HG02970 (cell line): Measurements from ENCODE around the gene BST1.
"Not testable (repeated sequence)": the region's sequence is repeated elsewhere in the genome, so short reads cannot be mapped to it uniquely, and the experiment has no call there.

Experiments used
- ATAC-seq: cut with Tn5 transposase; IDR thresholded peaks from one replicate; pipeline ENCODE4 v1.9.1; 2021; ENCODE audit warnings: mild to moderate bottlenecking, moderate library complexity, moderate number of reproducible peaks; ENCODE audit not compliant: unreplicated experiment, low FRiP score

Gene BST1

DNA sequence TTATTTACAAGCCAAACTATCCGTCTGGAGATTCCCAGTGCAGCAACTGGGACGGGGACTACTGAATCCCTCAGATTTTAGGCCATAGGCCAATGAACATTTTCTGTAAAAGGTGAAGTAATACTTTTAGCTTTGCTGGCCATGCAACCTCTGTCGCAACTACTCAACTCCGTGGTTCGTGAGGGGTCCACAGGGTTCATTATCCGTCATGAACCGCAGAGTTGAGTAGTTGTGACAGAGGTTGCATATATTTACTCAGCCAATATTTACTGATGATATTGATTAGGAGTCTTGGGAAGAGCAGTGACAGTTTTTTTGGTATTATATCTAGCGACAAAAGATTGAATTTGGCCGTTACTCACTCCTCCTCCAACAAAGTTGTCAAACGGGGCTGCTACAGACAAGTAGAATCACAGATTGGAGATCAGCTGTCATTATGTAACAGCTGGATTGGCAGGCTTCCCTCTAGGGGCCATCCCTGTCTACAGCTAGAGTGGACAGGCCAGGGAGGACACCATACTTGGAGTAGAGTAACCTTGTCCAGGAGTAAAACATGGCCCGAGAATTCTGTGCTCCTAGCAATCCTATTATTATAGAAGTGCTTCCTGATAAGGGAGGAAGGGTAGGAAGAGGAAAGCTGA is 38.0 kb downstream of the BST1 start:
- ATAC-seq = no peak

- ATAC-seq = no peak
These were observed 39.3 kb downstream of the BST1 start for GRCh38 chr4:15742083-15742582.

- no peak for ATAC-seq
These were observed 39.8 kb downstream of the BST1 start for GRCh38 chr4:15742637-15743036.

- ATAC-seq = no peak
These were observed 41.2 kb downstream of the BST1 start for GRCh38 chr4:15744016-15744545.

DNA sequence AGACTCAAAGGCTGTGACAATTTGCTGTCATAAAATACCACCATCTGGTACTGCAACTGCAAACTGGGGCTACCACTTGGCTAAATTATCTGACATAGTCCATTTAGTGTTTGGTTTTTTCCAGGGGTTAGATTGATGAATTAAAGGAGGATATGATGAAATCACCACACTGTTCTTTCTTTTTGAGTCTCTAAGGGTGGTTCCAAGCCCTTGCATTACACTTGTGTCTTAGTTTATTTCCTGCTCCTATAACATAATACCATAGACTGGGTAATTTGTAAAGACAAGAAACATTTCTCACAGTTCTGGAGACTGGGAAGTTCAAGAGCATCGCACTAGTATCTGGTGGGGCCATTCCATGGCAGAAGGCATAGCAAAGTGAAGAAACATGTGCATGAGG is 43.2 kb downstream of the BST1 start:
- no peak for ATAC-seq

DNA sequence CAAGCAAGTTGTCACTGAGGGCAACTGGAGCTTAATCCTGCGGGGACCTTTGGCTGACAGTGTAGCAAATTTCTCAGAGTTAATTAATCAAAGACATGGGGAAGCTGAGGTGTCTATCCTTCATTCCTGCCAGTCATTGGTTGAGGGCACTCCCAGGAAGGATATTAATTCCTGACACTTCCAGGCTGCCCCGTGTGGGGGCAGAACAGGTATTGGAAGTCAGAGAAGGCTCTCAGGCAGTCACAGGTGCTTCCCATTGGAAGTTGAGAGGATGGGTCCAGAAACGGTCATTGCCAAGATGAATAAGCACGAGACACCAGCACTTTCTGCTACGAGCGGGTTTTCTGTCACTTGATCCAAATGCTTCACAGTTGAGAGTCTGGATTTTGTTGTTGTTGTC is 46.1 kb downstream of the BST1 start:
- no peak for ATAC-seq

DNA sequence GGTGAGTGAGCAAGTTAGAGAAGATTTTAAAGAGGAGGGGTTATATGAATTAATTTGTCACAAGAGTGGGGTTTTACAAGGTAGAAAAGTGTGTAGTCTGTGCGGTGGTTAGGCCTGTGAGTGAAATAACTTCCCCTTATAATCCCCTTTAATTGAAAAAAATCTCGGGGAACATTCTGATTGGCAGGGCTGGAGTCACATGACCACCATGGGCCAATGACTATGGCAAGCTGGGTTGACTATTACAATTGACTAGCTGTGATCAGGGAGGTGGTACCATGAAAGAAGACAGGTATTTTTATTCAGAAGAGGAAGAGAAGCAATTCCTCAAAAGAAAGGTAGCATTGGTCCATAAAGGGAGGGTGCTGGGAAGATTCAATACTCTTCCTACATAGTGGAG is 48.3 kb downstream of the BST1 start:
- no peak for ATAC-seq

- no peak for ATAC-seq
These were observed 50.2 kb downstream of the BST1 start for GRCh38 chr4:15753081-15753480.

- no peak for ATAC-seq
These were observed 50.9 kb downstream of the BST1 start for GRCh38 chr4:15753786-15754185.

GRCh38 chr4:15754323-15754722 is 51.5 kb downstream of the BST1 start:
- no peak for ATAC-seq

GRCh38 chr4:15755321-15756155 is 52.7 kb downstream of the BST1 start:
- no peak for ATAC-seq

DNA sequence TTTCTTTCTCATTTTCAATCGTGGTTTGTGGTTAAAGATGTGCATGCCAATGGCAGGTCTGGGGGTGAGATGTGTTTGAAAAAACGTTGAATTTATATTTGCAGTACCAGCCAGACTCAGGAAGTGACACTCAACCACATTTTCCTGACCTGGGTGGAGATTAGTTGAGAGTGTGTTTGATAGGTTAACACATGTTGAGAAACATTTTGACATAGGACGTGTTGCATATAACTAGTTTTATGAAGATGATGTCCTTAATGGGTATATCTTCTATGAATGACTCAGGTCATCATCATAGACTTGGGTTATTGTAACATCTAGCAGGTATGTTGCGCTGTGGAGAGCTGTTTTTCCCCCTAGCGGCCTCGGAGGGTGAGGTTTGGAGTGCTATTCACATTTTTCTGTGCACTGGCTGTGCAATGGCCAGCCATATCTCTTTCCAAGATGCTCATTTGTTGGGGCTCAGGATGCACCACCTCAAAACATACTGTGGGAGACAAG is 53.5 kb downstream of the BST1 start:
- peak; percentile 80 for ATAC-seq

GRCh38 chr4:15757054-15757453 is 54.2 kb downstream of the BST1 start:
- no peak for ATAC-seq

- ATAC-seq = no peak
These were observed 55.4 kb downstream of the BST1 start for GRCh38 chr4:15758294-15758693.

GRCh38 chr4:15762460-15762859 is 59.6 kb downstream of the BST1 start:
- not testable (repeated sequence) for ATAC-seq

DNA sequence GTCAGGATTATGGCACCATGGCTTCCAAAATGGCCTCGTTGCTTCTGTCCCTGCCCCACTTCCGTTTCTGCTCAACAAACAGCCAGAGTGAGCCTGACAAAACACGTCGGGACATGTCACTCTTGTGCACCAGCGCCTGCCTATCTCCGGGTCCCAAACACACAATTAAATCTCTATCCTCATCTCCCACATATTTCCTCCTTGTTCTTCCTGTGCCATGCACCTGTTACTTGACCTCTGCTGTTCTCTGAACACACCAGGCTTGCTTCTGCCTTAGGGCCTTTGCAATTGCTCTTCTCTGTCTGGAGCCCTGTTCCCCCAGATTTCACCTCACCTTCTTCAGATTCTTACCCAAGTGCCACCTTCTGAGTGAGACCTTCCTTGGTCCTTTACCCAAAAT is 62.5 kb downstream of the BST1 start:
- ATAC-seq = no peak

DNA sequence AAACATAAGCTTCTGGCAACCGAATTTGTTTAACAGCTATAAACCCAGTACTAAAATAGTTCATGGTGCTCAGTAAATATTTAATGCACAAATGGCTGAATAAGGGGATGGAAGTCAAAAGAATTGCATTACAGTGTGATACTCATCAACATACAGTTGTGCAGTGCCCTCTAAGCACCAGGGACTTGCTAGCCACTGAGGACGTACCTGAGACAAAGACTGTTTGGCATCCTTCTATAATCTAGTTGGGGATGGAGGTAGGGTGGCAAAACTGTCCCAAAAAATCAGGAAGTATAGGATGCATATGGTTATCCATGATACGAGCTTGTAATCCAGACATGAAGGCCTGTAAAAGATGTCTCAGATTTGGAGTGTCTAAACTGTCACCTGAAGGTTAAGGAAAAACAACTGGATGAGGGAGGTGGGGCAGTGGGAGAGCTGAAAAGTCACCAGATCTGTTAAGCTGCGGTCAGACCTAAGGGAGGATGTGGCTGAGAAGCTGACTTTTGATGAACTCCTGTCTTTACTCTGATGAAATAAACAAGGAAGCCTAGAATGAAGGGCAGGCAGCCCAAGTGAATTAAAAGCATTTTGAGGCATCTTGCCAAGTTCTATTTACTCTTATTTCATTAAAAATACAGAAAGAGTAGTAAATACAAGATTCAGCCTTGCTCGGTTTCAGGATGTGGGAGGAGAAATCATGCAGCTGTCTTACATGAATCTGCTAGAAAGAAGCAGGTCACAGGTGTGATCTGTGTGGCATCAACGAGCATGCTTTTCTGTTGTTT is 63.2 kb downstream of the BST1 start:
- ATAC-seq = no peak

DNA sequence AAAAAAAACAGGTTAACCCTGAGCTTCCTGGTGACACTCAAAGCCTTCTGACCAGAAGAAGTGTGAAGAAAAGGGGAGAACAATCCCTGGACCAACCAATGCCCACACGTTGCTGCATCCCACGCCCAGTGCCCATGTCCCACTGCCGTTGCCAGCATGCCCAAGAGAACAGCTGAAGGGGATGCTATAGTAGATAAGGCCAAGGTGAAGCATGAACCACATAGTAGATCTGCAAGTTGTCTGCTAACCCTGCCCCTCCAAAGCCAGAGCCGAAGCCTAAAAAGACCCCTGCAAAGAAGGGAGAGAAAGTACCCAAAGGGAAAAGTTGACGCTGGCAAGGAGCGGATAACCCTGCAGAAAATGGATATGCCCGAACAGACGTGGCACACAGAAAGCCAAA is 64.0 kb downstream of the BST1 start:
- ATAC-seq = no peak

DNA sequence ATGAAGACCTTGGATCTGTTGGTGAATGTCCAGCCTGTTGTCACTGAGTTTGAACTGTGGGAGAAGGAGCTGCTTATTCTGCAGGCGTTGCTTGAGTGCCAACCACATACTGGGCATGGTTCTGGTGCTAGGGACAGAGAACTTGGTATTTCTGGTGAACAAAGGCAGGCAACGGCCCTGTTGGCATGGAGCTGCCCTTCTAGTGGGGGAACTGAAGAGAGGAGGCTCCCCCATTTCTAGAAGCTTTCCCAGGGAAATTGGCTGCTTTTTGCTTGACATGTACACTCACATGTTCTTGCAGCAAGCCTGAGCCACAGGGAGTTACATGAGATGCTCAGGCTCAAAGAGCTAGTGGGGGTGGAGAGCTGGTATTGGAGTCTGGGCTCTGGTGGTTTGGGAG is 66.3 kb downstream of the BST1 start:
- ATAC-seq = no peak

DNA sequence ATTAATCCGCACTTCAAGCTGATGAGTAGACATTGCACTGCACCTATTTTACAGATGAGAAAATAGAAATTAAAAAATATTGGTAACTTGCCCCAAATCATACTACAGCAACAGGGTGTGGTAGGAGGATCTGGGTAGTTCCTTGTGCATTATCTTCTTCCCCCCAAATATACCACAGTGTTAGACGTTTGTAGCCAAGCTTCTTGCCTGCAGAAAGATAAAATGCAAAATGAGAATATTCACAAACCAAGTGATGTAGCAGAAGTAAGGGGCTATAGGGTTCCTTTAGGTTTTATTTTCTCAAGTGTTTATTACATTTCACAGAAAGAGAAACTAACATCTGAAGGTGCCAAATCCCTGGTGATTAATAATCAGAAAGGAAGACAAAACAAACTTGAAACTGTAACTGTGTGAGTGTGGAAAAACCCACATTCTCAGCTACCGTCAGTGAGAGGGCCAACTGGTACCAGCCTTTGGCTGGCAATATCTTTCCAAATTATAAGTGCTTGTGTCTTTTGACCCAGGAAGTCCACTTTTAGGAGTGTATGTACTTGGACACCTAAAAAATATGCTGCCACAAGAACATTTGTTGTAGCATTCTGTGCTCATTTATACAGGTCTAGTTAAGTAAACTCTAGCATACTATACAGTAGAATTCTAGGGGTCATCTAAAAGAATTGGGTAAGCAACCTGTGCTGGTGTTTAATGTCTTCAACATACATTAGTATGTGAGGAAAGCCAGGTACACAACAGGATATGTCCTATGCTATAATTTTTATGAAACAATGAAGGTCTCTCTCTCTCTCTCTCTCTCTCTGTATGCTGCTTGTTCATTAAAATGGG is 68.6 kb downstream of the BST1 start:
- peak; percentile 74 for ATAC-seq
